Calu3 (cell line): Measurements from ENCODE around the gene ZMYND10. TPM values are rescaled to one million over a fixed set of nuclear protein-coding genes. Genes with fewer than 3 reads are reported as not detected.
A peak's percentile ranks its signal among the peaks of the same experiment; 100 is the strongest.

Experiments used
- Bru-seq: library from RNA; stranded (reverse); fragments of 400-500 nt; gene quantifications from one replicate; lab custom pipeline; 2021; lab: Mats Ljungman, UMichigan
- BruChase-seq, 2 experiments: library from RNA; stranded (reverse); fragments of 400-500 nt; gene quantifications; one replicate each; lab custom pipeline; 2021; lab: Mats Ljungman, UMichigan
- BruUV-seq: library from RNA; stranded (reverse); fragments of 400-500 nt; replicated peaks from 2 replicates; lab custom pipeline; 2021; lab: Mats Ljungman, UMichigan
- CTCF ChIA-PET: fragments of 300-600 bp; sonication (Branson Sonifier 250); formaldehyde crosslinking; loops from one replicate; lab custom pipeline; 2022; ENCODE audit warnings: antibody characterized with exemption; lab: Charles Lee
- DNase-seq: peaks from one replicate; pipeline ENCODE4 v3.0.0; 2022
- H3K27ac Mint-ChIP-seq: one replicate; pipeline ENCODE4 v1.8.0; 2022; ENCODE audit warnings: mixed read lengths; ENCODE audit not compliant: unreplicated experiment
- H3K27me3 Mint-ChIP-seq: one replicate; pipeline ENCODE4 v1.8.0; 2022; ENCODE audit warnings: mixed read lengths; ENCODE audit not compliant: unreplicated experiment
- H3K36me3 Mint-ChIP-seq: one replicate; pipeline ENCODE4 v1.8.0; 2022; ENCODE audit warnings: mild to moderate bottlenecking, moderate library complexity, mixed read lengths; ENCODE audit not compliant: insufficient read depth, unreplicated experiment
- H3K4me1 Mint-ChIP-seq: one replicate; pipeline ENCODE4 v1.8.0; 2022; ENCODE audit warnings: mild to moderate bottlenecking, low read depth, mixed read lengths; ENCODE audit not compliant: unreplicated experiment
- H3K4me3 Mint-ChIP-seq: one replicate; pipeline ENCODE4 v1.8.0; 2022; ENCODE audit warnings: mild to moderate bottlenecking, low read depth, moderate library complexity, mixed read lengths; ENCODE audit not compliant: unreplicated experiment
- H3K9me3 Mint-ChIP-seq: one replicate; pipeline ENCODE4 v1.8.0; 2022; ENCODE audit warnings: low read depth, mixed read lengths; ENCODE audit not compliant: unreplicated experiment
- intact Hi-C: fragments of 100-400 bp; cut with micrococcal nuclease; formaldehyde crosslinking; loops from one replicate; pipeline ENCODE4 v1.10.0; 2022; ENCODE audit not compliant: unreplicated experiment
- long read RNA-seq: library from polyadenylated mRNA; stranded (forward); transcript quantifications from one replicate; pipeline ENCODE4 v2.0.0, GENCODE V29; 2022
- total RNA-seq: library from RNA; stranded (reverse); gene quantifications from 2 replicates; pipeline ENCODE4 v1.2.3, GENCODE V29; 2022
- TF ChIP-seq, protein P1 (sequence below): fragments of 200-600 bp; IDR thresholded peaks from one replicate; pipeline ENCODE4 v1.8.0; 2022; ENCODE audit warnings: antibody characterized with exemption; ENCODE audit not compliant: unreplicated experiment

ZMYND10 gene
- total RNA-seq (0.44 and 0.71 TPM in 2 replicates), Bru-seq, nascent RNA (percentile 13 among the genes with signal in this experiment), BruChase-seq, experiment 1, labeled RNA remaining after a 6-hour chase (percentile 13 among the genes with signal in this experiment), BruChase-seq, experiment 2, labeled RNA remaining after a 2-hour chase (percentile 21 among the genes with signal in this experiment)
- long read RNA-seq = 0 reads

DNA sequence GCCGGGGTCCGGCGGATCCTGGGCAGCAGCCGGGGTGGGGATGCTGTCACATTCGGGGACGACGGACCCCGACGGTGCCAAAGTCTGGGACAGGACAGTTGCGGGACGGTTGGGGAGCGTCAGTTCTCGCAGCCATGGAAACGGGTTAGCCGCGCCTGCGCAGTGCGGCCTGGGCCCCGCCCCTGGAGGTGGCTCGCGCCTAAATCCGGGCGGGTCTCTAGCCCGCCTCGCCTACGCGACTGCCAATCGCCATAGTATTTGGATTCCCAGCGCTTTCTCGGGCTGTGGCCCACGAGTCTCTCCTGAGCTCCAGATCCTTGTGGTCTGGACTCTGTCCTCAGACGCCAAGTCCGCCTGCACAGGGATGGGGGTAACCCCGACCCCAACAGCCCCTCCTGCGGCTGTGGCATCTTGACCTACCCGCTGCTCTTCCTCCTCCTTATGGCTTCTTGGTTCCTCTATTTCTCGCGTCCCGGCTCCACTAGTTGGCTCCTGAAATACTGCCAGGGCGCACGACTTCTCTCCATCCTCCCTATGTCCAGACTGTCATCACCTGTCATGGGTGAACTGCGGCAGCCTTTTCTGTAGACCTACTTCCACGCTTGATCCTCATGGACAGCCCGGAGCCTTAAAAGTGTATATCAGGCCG is at the start of gene ZMYND10:
TSS of gene ZMYND10 (minus strand) at position 147 of the 649 bp plus-strand sequence. CDS start 153 bp downstream, outside the sequence.
- H3K27me3 Mint-ChIP-seq = peaks cover 13% of the 10 kb centered on the region
- intact Hi-C loops = loop anchor here (5.0 kb wide), 3 partner anchors 82 to 267 kb away; partner anchors contain the start of gene CISH

GRCh38 chr3:50393061-50393460 is 47.5 kb upstream of the ZMYND10 start:
- Mint-ChIP-seq H3K27ac (no peak overlapping the region), H3K4me3 (no peak overlapping the region), H3K27me3 (no peaks in the 10 kb centered on the region), H3K36me3 (no peaks in the 10 kb centered on the region), H3K9me3 (no peaks in the 10 kb centered on the region), H3K4me1 (peaks cover 10% of the 10 kb centered on the region)
- TF ChIP-seq, protein P1, sequence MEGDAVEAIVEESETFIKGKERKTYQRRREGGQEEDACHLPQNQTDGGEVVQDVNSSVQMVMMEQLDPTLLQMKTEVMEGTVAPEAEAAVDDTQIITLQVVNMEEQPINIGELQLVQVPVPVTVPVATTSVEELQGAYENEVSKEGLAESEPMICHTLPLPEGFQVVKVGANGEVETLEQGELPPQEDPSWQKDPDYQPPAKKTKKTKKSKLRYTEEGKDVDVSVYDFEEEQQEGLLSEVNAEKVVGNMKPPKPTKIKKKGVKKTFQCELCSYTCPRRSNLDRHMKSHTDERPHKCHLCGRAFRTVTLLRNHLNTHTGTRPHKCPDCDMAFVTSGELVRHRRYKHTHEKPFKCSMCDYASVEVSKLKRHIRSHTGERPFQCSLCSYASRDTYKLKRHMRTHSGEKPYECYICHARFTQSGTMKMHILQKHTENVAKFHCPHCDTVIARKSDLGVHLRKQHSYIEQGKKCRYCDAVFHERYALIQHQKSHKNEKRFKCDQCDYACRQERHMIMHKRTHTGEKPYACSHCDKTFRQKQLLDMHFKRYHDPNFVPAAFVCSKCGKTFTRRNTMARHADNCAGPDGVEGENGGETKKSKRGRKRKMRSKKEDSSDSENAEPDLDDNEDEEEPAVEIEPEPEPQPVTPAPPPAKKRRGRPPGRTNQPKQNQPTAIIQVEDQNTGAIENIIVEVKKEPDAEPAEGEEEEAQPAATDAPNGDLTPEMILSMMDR = no peak
- CTCF ChIA-PET = no interaction called here
- no TSS peak for BruUV-seq
- no peak for DNase-seq
- intact Hi-C loops = no loop called here

More for the DNA sequence above, at the start of gene ZMYND10:
- peaks cover 11% of the 10 kb centered on the region for H3K36me3 Mint-ChIP-seq
- DNase-seq = peak; percentile 79
- no peak within 1 kb of the TSS for H3K27ac Mint-ChIP-seq
- TF ChIP-seq, protein P1 = no peak
- peak within 1 kb of the TSS; percentile 54 for H3K4me3 Mint-ChIP-seq
- H3K9me3 Mint-ChIP-seq = no peaks in the 10 kb centered on the region
- CTCF ChIA-PET = interaction anchor here (0.8 kb wide), 1 partner anchor 9 kb away, joined by 3 read pairs; no protein-coding TSS in a partner anchor
- no TSS peak for BruUV-seq
- peaks cover 18% of the 10 kb centered on the region for H3K4me1 Mint-ChIP-seq

DNA sequence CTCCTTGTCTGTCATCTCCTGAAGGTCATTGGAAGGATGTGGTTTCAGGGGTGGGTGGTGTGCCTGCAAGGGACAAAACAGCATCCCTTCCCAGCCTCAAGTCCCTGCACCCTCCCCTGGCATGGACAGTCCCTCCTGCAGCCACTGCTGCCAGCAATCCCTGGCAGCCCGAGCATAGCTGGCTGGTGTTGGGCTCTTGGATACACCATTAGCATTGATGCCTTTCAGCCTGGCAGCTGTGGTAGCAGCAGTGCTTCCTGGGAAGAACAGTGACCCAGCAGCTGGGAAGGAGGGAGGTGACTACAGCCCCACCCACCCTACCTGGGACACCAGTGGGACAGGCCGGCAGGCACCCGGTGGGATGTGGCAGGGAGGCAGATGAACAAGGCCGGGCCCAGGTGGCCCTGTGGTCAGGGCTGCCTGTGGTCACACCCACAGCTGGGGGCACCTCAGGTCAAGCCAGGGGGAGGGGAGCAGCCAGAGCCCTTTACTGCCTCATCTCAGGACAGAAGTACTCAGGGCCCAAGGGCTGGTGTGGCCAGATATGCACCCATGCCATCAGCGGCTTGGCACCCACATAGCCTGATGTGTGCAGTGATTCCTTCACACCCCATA is 46.7 kb upstream of the ZMYND10 start:
- Mint-ChIP-seq H3K9me3 (no peaks in the 10 kb centered on the region), H3K27me3 (peaks cover 6% of the 10 kb centered on the region), H3K27ac (no peak overlapping the region), H3K36me3 (no peaks in the 10 kb centered on the region), H3K4me1 (peaks cover 10% of the 10 kb centered on the region), H3K4me3 (no peak overlapping the region)
- DNase-seq = no peak
- intact Hi-C loops = no loop called here
- no TSS peak for BruUV-seq
- TF ChIP-seq, protein P1 = no peak
- CTCF ChIA-PET = no interaction called here

- no peak for DNase-seq
- Mint-ChIP-seq H3K4me3 (no peak overlapping the region), H3K27ac (no peak overlapping the region), H3K27me3 (peaks cover 22% of the 10 kb centered on the region), H3K4me1 (no peaks in the 10 kb centered on the region), H3K9me3 (no peaks in the 10 kb centered on the region), H3K36me3 (no peaks in the 10 kb centered on the region)
- CTCF ChIA-PET = interaction anchor here (0.6 to 0.9 kb wide), 3 partner anchors 11 to 404 kb away, joined by 3 to 7 read pairs (median 4); no protein-coding TSS in a partner anchor
- TF ChIP-seq, protein P1 = no peak
- intact Hi-C loops = no loop called here
- BruUV-seq = no TSS peak
These were observed 45.1 kb upstream of the ZMYND10 start for GRCh38 chr3:50390508-50391224.
